H9 (cell line): ENCODE measurements around the gene HSD11B1L. TPM values are rescaled to one million over a fixed set of nuclear protein-coding genes. Genes with fewer than 3 reads are reported as not detected.

ENCODE experiments used
- DNase-seq: peaks from one replicate; pipeline ENCODE4 v3.0.0-alpha.2; 2017
- H2AFZ ChIP-seq: one replicate; pipeline ENCODE4 v1.6.1; 2013; ENCODE audit warnings: mild to moderate bottlenecking, low read length, control low read depth, moderate library complexity
- H2AK5ac ChIP-seq: 2 replicates; pipeline ENCODE4 v1.6.1; 2013; ENCODE audit warnings: low read length, control low read depth, mixed read lengths; ENCODE audit not compliant: insufficient read length
- H2BK120ac ChIP-seq: one replicate; pipeline ENCODE4 v1.6.1; 2013; ENCODE audit warnings: low read depth, mild to moderate bottlenecking, low read length, control low read depth, inconsistent platforms; ENCODE audit not compliant: poor library complexity, severe bottlenecking
- H2BK12ac ChIP-seq: 2 replicates; pipeline ENCODE4 v1.6.1; 2013; ENCODE audit warnings: low read length, control low read depth, mixed read lengths, low read depth; ENCODE audit not compliant: insufficient read length
- H2BK15ac ChIP-seq: 2 replicates; pipeline ENCODE4 v1.6.1; 2013; ENCODE audit warnings: low read depth, low read length, control low read depth
- H2BK20ac ChIP-seq: one replicate; pipeline ENCODE4 v1.6.1; 2013; ENCODE audit warnings: low read depth, mild to moderate bottlenecking, low read length, control low read depth, inconsistent platforms; ENCODE audit not compliant: poor library complexity, severe bottlenecking
- H2BK5ac ChIP-seq: 2 replicates; pipeline ENCODE4 v1.6.1; 2013; ENCODE audit warnings: low read length, control low read depth, mixed read lengths; ENCODE audit not compliant: insufficient read length
- H3K14ac ChIP-seq: 2 replicates; pipeline ENCODE4 v1.6.1; 2013; ENCODE audit warnings: low read length, control low read depth; ENCODE audit not compliant: insufficient read depth
- H3K18ac ChIP-seq: 2 replicates; pipeline ENCODE4 v1.6.1; 2013; ENCODE audit warnings: low read depth, mild to moderate bottlenecking, mixed read lengths, low read length, control low read depth; ENCODE audit not compliant: insufficient read length
- H3K23ac ChIP-seq: 2 replicates; pipeline ENCODE4 v1.6.1; 2013; ENCODE audit warnings: low read length, control low read depth, mixed read lengths, low read depth; ENCODE audit not compliant: insufficient read length
- H3K23me2 ChIP-seq: 2 replicates; pipeline ENCODE4 v1.6.1; 2013; ENCODE audit warnings: low read depth, mild to moderate bottlenecking, mixed read lengths, low read length, control low read depth; ENCODE audit not compliant: insufficient read length, poor library complexity, severe bottlenecking
- H3K27ac ChIP-seq: 2 replicates; pipeline ENCODE4 v1.5.1; 2013; ENCODE audit warnings: low read length, control low read depth, mixed read lengths, low read depth; ENCODE audit not compliant: insufficient read length
- H3K27me3 ChIP-seq: 2 replicates; pipeline ENCODE4 v1.6.1; 2013; ENCODE audit warnings: low read length, control low read depth, inconsistent platforms; ENCODE audit not compliant: insufficient read depth
- H3K4ac ChIP-seq: 2 replicates; pipeline ENCODE4 v1.6.1; 2013; ENCODE audit warnings: low read depth, mild to moderate bottlenecking, control low read depth, inconsistent platforms, low read length, moderate library complexity
- H3K4me1 ChIP-seq: 2 replicates; pipeline ENCODE4 v1.6.1; 2013; ENCODE audit warnings: low read length, control low read depth, inconsistent platforms; ENCODE audit not compliant: insufficient read depth
- H3K4me2 ChIP-seq: 2 replicates; pipeline ENCODE4 v1.6.1; 2013; ENCODE audit warnings: low read length, control low read depth, mixed read lengths; ENCODE audit not compliant: insufficient read length, insufficient read depth
- H3K56ac ChIP-seq: 2 replicates; pipeline ENCODE4 v1.6.1; 2013; ENCODE audit warnings: low read depth, mild to moderate bottlenecking, mixed read lengths, low read length, control low read depth; ENCODE audit not compliant: insufficient read length
- H3K79me1 ChIP-seq: 2 replicates; pipeline ENCODE4 v1.6.1; 2013; ENCODE audit warnings: low read depth, mild to moderate bottlenecking, moderate library complexity, low read length, control low read depth, inconsistent platforms; ENCODE audit not compliant: insufficient read depth, poor library complexity, severe bottlenecking
- H3K79me2 ChIP-seq: 2 replicates; pipeline ENCODE4 v1.6.1; 2013; ENCODE audit warnings: low read length, control low read depth, inconsistent platforms; ENCODE audit not compliant: insufficient read depth
- H3K9ac ChIP-seq: 2 replicates; pipeline ENCODE4 v1.6.1; 2013; ENCODE audit warnings: low read length, control low read depth, mixed read lengths; ENCODE audit not compliant: insufficient read length; ENCODE audit errors: extremely low read depth
- H3K9me3 ChIP-seq: one replicate; pipeline ENCODE4 v1.6.1; 2013; ENCODE audit warnings: low read depth, low read length, inconsistent platforms; ENCODE audit not compliant: control insufficient read depth
- H3T11ph ChIP-seq: one replicate; pipeline ENCODE4 v1.6.1; 2013; ENCODE audit warnings: mild to moderate bottlenecking, low read length, control low read depth, inconsistent platforms
- H4K20me1 ChIP-seq: one replicate; pipeline ENCODE4 v1.6.1; 2013; ENCODE audit not compliant: control insufficient read depth, insufficient read length, insufficient read depth
- H4K5ac ChIP-seq: 2 replicates; pipeline ENCODE4 v1.6.1; 2013; ENCODE audit warnings: low read depth, mild to moderate bottlenecking, mixed read lengths, low read length, control low read depth; ENCODE audit not compliant: insufficient read length
- H4K8ac ChIP-seq: replicated peaks from 2 replicates; pipeline ENCODE4 v1.6.1; 2013; ENCODE audit warnings: low read length, control low read depth, mixed read lengths, low read depth; ENCODE audit not compliant: insufficient read length
- H4K91ac ChIP-seq: 2 replicates; pipeline ENCODE4 v1.6.1; 2013; ENCODE audit warnings: low read depth, mild to moderate bottlenecking, moderate library complexity, mixed read lengths, low read length, control low read depth; ENCODE audit not compliant: insufficient read length
- H3K27ac Mint-ChIP-seq, 3 experiments: 2 replicates in 2 of 3; 3 replicates in 1 of 3; pipeline ENCODE4 v1.8.0; 2020 to 2021; ENCODE audit warnings: mixed read lengths in 3 of 3, mild to moderate bottlenecking in 1 of 3, moderate library complexity in 1 of 3
- H3K27me3 Mint-ChIP-seq: 2 replicates; pipeline ENCODE4 v1.8.0; 2021; ENCODE audit warnings: low read depth, mild to moderate bottlenecking, moderate library complexity, mixed read lengths
- H3K36me3 Mint-ChIP-seq, 3 experiments: 2 replicates in 2 of 3; 3 replicates in 1 of 3; pipeline ENCODE4 v1.8.0; 2020 to 2021; ENCODE audit warnings: low read depth in 3 of 3, mixed read lengths in 3 of 3; ENCODE audit not compliant: insufficient read depth in 1 of 3
- H3K4me1 Mint-ChIP-seq, 2 experiments: 2 replicates each; pipeline ENCODE4 v1.8.0; 2020; ENCODE audit warnings: mixed read lengths in 2 of 2
- H3K4me3 Mint-ChIP-seq, 2 experiments: 2 replicates in 1 of 2; 3 replicates in 1 of 2; pipeline ENCODE4 v1.8.0; 2020 to 2021; ENCODE audit warnings: mild to moderate bottlenecking in 2 of 2, mixed read lengths in 2 of 2, moderate library complexity in 1 of 2
- H3K9me3 Mint-ChIP-seq, 2 experiments: 2 replicates in 1 of 2; 3 replicates in 1 of 2; pipeline ENCODE4 v1.8.0; 2020; ENCODE audit warnings: mild to moderate bottlenecking in 2 of 2, mixed read lengths in 2 of 2, moderate library complexity in 1 of 2
- CTCF ChIP-seq: fragments of 200-600 bp; sonication (generic); conservative IDR thresholded peaks from 3 replicates; pipeline ENCODE4 v1.8.0; 2021; ENCODE audit warnings: antibody characterized with exemption, mild to moderate bottlenecking
- WGBS: extraction: QIAGEN DNeasy Blood & Tissue Kit; methylation state at CpG from one replicate; pipeline ENCODE4 v1.1.7; 2013; ENCODE audit warnings: missing lambda C conversion rate, low lambda C conversion rate, mixed read lengths; ENCODE audit not compliant: insufficient read length; ENCODE audit errors: extremely low coverage; 5-methylcytosine and 5-hydroxymethylcytosine counted together
- total RNA-seq: library from RNA; stranded (reverse); gene quantifications from 2 replicates; pipeline ENCODE4 v1.2.1, GENCODE V29; 2021

Gene HSD11B1L
- total RNA-seq, 1 experiment from 2014 or later, result 9.3 TPM

GRCh38 chr19:5705552-5705951 lies 24.7 kb downstream of the HSD11B1L start:
- H3K27ac Mint-ChIP-seq, result no peak overlapping the region
- no peak overlapping the region for H4K5ac ChIP-seq

More at GRCh38 chr19:5705552-5705951, 24.7 kb downstream of the HSD11B1L start:
- H2BK120ac ChIP-seq, result no peak overlapping the region
- H3T11ph ChIP-seq, result no peak overlapping the region
- no peaks in the 10 kb centered on the region for H3K27me3 ChIP-seq
- H2BK12ac ChIP-seq, result no peak overlapping the region
- no peaks in the 10 kb centered on the region for H3K79me1 ChIP-seq
- H3K56ac ChIP-seq, result no peak overlapping the region
- H4K91ac ChIP-seq, result no peak overlapping the region
- Mint-ChIP-seq H3K4me1 (no peaks in the 10 kb centered on the region), H3K4me3 (no peak overlapping the region), H3K27me3 (no peaks in the 10 kb centered on the region; the same call in 1 of the 2 replicates), H3K9me3 (peaks cover 3 to 12% of the 10 kb centered on the region in 2 experiments; a peak in 3 of 5 replicates), H3K36me3 (peaks cover 51 to 88% (median 70%) of the 10 kb centered on the region in 3 experiments)
- TF ChIP-seq CTCF, result no peak
- no peak overlapping the region for H3K4ac ChIP-seq
- no peak overlapping the region for H2BK15ac ChIP-seq
- no peak overlapping the region for H3K23ac ChIP-seq
- H2BK20ac ChIP-seq, result no peak overlapping the region
- WGBS, result no CpG with 5 or more reads among the region's 16 CpGs
- H3K9me3 ChIP-seq, result no peaks in the 10 kb centered on the region
- no peak overlapping the region for H3K4me2 ChIP-seq
- H3K23me2 ChIP-seq, result no peaks in the 10 kb centered on the region
- H2BK5ac ChIP-seq, result no peak overlapping the region
- no peak overlapping the region for H2AFZ ChIP-seq
- H3K4me1 ChIP-seq, result no peaks in the 10 kb centered on the region
- H3K9ac ChIP-seq, result no peak overlapping the region
- H3K27ac ChIP-seq, result no peak overlapping the region
- DNase-seq, result no peak
- no peaks in the 10 kb centered on the region for H4K20me1 ChIP-seq
- H3K14ac ChIP-seq, result no peak overlapping the region
- no peaks in the 10 kb centered on the region for H3K79me2 ChIP-seq
- H2AK5ac ChIP-seq, result no peak overlapping the region
- no peak overlapping the region for H3K18ac ChIP-seq
- no peak overlapping the region for H4K8ac ChIP-seq
